AG08395 (cell line): ENCODE data around the gene APLP2.
A peak's percentile ranks its signal among the peaks of the same experiment; 100 is the strongest.
"Not testable (repeated sequence)": the region's sequence is repeated elsewhere in the genome, so short reads cannot be mapped to it uniquely, and the experiment has no call there.

Experiments used
- DNase-seq: peaks from one replicate; pipeline ENCODE4 v3.0.0; 2012; ENCODE audit warnings: mixed read lengths, low spot score

APLP2 gene

DNA sequence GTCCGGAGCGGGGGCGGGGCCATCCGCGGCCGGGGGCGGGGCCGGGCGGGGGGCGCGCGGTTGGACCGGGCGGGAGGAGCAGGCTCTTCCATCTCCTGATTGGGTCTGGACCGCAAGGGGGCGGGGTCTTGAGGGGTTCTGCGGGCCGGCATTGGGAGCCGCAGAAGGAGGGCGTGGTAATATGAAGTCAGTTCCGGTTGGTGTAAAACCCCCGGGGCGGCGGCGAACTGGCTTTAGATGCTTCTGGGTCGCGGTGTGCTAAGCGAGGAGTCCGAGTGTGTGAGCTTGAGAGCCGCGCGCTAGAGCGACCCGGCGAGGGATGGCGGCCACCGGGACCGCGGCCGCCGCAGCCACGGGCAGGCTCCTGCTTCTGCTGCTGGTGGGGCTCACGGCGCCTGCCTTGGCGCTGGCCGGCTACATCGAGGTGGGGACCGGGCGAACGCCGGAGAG is at the start of gene APLP2:
TSS of gene APLP2 (plus strand) at position 236 of the 450 bp plus-strand sequence. CDS start at position 320, 84 bp downstream.
- DNase-seq, result peak; percentile 97

DNA sequence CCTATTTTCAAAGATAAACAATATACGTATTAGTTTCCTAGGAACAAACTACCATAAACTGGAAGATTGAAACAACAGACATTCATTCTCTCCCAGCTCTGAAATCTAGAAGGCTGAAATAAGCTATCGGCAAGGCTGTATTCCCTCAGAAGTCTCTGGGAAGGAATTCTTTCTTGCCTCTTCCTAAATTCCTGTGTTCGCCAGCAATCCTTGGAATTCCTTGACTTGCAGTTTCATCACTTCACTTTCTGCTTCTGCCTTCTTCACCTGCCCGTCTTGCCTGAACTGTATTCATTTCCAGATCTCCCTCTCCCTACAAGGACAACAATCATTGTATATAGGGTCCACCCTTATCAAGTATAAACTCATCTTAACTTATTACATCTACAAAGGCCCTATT is 49.4 kb upstream of the APLP2 start:
- no peak for DNase-seq

DNA sequence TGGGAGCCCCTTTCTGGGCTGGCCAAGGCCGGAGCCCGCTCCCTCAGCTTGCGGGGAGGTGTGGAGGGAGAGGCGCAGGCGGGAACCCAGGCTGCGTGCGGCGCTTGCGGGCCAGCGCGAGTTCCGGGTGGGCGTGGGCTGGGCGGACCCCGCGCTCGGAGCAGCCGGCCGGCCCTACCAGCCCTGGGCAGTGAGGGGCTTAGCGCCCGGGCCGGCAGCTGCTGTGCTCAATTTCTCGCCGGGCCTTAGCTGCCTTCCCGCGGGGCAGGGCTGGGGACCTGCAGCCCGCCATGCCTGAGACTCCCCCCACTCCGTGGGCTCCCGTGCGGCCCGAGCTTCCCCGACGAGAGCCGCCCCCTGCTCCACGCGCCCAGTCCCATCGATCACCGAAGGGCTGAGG is 48.1 kb upstream of the APLP2 start:
- not testable (repeated sequence) for DNase-seq

DNA sequence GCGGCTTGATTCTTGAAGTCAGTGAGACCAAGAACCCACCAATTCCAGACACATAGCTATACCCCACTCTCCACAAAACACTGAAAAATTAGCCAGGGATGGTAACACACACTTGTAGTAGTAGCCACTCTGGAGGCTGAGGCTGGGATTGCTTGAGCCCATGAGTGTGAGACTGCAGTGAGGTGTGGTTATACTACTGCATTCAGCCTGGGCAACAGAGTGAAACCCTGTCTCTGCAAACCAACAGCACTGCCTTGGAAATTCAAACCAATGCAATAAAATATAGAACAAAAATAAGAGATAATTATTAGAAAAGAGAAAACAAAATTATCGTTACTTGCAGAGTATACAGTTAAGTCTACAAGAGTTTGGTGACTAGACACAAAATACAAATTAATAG is 46.9 kb upstream of the APLP2 start:
- DNase-seq, result no peak

DNA sequence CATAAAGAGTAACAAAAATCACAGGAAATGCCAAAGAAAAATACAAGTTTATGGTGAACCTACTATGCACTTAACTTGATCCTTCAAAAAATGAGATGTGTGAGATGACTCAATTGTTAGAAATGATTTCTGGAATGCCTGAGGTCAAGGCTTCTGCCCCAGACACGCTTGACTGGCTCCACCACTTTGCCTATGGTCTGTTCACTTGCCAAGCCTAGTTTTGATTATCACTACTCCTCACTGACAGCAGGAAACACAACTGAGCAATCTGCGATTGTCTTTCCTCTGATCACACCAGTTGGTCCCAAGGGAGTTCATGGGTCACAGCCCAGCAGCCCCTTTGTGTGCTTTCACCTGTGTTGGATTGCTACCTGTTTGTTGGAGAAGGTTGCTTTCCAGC is 46.5 kb upstream of the APLP2 start:
- DNase-seq, result peak; percentile 82

DNA sequence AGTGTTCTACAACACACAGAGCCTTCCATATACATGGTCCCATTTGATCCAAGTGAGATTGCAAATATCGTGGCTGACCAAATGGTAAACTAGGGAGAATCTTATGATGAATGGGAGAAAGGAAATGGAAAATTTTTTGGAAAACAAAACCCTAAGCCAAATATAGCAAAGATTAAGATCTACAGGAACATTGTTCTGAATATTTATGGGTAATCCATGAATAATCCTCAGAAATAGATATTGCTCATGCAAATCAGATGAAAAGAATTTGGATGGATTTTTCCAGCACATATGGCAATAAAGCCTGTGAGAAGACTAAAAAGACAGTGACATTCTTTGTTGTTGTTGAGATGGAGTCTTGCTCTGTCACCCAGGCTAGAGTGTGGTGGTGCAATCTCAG is 45.3 kb upstream of the APLP2 start:
- DNase-seq, result peak; percentile 56

DNA sequence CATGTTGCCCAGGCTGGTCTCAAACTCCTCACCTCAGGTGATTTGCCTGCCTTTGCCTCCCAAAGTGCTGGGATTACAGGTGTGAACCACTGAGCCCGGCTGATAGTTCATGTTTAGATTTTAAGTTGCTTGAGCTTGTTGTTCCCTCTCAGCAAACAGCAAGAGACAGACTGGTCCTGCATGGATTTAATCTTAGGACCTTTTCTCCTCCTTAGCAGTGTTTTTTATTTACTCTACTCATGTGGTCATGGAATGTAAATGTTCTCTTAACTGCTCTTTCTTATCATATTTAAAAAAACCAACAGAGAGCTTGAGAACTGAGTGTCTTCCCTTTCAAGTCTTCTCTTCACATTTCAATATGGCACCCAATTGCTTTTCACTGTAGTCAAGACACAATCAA is 44.3 kb upstream of the APLP2 start:
- no peak for DNase-seq

DNA sequence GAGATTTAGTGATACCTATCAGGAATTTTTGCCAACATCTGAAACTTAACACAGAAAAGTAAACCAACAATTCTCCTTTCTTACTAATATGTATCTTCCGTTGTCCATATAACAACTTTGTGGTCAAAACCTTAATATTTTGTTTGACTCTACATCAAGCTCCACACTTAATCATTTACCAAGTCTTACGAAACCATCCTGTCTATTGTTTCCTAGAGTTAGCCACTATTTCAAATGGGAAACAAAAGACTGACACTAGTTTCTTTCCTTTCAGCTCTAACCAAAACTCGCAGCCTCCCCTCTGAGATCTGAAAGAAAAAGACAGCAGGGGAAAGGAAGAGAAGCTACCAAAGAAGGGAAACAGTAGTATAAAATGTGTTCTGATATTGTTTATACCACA is 40.6 kb upstream of the APLP2 start:
- no peak for DNase-seq

DNA sequence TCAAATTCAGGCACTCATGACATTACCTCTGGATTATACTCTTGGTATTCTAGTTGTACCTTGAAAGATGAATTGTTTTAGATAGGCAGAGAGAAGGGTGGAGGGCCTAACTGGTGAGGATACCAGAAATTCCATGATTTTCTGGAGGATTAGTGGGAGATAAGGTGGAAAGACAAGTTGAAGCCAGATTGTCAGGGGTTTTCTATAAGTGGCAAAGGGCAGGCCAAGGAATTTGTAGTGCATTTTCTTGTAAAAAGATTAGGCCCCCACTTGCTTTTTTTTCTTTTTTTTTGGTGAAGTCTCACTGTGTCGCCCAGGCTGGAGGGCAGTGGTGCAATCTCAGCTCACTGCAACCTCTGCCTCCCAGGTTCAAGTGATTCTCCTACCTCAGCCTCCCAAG is 38.6 kb upstream of the APLP2 start:
- no peak for DNase-seq

DNA sequence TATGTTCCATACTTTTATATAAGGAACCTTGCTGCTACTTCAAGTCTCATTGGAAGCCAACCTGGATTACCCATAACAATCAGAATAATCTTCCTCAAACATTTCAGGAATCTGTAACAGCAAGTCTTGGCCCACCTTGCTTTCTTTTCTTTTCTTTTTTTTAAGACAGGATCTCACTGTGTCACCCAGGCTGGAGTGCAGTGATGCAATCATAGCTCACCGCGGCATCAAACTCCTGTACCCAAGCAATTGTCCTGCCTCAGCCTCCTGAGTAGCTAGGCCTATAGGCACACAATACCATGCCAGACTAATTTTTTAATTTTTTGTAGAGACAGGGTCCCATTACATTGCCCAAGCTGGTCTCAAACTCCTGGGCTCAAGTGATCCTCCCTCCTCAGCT is 37.7 kb upstream of the APLP2 start:
- no peak for DNase-seq

DNA sequence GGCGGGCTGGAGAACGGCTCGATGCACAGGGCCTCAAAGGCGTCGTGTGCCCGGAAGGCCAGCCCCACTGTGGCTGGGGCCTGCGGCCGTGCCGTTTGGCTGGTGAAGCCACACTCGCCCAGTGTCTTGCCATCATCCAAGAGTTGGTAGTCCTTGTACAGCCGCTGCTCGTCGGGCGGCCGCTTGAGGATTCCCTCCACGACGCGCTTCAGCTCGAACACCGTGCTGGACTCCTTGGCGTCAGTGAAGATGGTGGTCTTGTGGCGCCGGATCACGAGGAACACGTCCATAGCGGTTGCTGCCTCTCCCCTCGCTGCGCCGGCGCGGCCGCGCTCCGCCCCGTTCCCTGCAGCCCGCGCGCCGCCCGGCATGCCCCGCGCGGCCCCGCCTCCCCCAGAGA is 36.8 kb upstream of the APLP2 start:
- DNase-seq, result no peak

DNA sequence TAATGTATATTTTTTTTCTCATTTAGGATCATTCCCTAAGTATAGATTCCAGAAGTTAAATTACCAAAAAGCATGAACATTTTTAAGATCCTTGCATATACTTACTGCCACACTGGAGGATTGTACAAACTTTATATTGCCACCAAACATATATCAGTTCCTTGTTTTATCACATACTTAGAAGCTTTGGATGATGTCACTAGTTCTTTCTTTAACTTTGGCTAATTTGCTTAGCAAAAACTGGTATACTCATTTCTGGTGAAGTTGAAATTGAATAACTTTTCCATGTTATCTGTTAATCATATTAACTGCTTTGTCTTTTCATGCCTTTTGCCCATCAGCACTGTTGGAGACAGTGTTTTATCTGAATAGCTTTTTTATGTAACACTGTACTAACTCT is 35.5 kb upstream of the APLP2 start:
- DNase-seq, result no peak

DNA sequence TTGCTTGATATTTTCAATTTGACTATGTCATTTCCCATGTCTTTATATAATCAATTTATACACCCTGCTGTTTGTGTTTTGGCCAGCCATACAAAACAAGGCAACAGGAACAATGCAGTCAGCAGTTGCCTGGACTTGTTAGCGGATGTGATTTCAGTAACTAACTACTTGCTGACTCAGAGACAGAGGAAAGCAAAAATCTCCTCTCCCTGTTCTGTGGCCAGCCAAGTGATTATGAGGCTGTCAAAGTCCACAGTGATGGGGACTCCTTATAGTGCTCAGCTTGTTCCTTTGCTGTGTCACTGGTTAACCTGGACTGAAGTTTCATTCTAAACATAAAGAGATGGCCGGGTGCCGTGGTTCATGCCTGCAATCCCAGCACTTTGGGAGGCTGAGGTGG is 32.6 kb upstream of the APLP2 start:
- DNase-seq, result peak; percentile 89

DNA sequence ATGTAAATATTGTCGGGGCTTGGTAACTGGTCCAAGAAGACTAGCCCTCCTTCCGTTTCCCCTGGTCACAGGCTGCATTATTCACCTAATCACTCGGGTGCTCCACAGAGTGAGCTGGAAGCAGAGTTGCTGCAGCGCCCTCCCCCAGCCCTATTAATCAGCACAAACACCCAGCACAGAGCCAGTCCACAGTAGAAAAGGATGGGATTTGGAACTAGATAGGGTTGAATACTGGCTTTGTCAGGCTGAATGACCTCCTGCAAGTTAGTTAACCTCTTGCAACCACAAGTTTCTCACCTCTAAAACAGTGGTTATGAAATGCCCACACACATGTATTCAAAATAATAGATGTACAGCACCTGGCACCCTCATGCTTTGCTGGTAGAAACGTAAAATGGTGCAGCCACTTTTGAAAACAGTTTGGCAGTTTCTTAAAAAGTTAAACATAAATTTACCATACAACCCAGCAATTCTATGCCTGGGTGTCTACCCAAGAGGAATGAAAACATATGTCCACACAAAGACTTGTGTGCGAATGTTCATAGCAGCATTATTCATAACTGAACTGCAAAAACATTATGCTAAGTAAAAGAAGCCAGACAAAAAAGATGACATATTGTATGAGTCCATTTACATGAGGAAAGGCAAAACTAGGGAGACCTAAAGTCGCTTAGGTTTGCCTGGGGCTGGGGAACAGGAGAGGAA is 31.7 kb upstream of the APLP2 start:
- peak; percentile 28 for DNase-seq

DNA sequence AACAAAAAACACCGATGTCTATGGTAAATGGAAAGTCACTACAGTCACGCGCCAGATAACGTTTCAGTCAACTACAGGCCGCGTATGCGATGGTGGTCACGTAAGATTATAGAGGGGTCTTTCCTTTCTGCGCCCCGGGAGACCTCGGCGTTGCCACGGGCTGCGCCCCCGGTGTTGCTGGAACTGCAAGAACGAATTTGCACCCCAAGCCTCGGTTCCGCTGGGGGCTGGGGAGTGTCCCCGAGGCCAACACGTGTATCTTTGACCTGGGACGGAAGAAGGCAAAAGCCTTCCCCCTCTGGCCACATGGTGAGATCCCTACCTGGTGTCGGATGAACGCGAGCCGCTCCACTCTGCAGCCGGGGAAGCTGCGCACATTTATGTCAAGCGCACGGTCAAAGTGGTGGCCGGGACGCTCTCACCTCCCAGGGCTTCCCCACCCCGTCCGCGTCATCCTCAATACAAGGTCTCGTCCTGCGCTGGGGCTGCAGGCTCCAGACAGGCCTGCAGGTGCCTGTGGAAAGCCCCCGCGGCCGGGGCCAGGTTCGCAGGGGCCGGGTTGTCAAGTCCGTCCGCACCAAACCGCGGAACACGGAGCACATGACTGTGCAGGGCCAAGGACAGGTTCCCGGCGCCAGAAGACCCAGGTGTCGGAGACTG is 29.3 kb upstream of the APLP2 start:
- DNase-seq, result no peak

DNA sequence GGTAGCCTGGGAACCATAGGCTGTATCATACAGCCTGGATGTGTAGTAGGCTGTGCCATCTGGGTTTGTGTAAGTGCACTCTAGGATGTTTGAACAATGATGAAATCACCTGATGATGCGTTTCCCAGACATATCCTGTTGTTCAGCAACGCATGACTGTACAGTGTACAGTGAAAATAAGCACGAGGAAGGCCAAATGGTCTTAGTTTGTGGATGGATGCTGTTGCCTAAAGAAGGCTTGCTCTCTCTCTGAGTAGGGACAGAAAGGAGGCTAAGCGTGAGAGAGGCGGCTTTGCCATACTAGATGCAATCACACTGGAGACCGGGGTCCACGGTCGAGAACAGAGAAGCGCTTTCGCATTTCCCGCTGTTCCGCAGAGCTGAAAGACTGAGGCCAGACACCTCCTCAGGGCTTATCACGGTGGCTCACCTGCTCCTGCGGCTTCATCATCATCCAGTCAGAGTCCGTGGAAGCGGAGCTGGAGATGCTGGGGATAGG is 27.6 kb upstream of the APLP2 start:
- peak; percentile 83 for DNase-seq

DNA sequence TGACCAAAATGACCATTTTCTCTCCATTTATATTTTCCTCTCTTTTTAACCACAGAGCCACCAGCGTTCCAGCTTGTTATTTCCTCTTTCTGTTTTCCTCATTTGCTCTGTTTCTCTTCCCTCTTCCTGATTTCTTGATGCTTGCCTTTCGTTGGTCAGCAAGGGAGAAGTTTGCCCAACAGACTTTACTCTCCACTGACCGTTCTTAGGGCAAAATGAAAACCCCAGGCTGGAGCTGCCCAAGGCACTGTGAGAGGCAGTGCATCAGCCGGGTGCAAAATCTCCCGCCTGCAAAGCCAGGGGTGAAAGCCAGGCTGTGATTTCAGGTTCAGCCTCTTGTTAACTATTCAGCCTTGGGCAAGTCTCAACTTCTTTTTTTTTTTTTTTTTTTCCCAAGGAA is 26.1 kb upstream of the APLP2 start:
- DNase-seq, result no peak

DNA sequence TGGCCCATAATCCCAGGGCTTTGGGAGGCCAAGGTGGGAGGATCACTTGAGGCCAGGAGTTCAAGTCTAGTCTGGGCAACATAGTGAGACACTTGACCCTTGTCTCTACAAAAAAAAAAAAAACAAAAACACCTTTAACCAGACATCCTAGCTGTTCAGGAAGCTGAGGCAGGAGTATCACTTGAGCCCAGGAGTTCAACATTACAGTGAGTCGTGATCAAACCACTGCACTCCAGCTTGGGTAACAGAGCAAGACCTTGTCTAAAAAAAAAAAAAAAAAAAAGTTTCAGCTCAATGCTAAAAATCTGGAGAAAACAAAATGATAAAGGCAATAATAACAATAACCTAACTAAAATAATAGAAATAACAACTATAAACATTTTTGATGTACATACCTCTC is 22.6 kb upstream of the APLP2 start:
- no peak for DNase-seq

DNA sequence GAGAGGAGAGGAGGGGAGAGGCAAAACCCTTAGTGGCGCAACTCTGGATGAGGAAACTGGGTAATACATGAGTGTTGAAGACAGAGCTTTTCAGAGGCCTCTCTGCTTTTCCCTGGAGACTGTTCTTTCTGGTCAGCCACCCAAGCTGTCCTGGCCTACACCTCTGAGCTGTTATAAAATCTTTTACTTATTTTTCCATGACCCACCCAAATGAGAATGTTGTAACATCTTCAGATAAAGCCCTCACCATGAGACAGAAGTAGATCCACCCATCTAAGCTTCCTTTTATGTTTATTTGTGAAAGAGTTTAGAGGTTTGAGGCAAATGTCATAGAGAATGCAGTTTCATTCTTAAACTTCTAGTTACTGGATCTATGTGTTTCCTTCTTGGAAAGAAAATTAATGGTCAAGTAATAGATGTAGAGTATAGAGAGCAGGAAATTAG is 20.3 kb upstream of the APLP2 start:
- no peak for DNase-seq

DNA sequence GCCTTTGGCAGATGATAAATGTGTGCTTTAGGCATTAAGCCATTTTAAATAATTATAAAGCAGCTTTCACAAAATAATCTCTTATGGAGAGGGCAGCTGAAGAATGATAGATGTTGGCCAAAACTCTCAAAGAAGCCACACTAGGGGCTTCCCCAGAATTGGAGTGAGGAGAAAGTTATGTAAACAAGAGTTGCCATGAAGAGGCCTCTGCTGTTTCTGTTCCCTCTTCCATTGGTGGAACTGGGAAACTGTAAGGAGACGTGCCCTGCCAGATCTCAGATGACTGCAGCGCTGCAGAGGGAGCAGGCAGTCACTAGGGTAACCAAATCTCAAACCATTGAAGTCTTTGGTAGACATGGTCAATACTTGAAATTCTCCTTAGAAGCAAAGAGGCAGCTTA is 19.4 kb upstream of the APLP2 start:
- DNase-seq, result no peak

DNA sequence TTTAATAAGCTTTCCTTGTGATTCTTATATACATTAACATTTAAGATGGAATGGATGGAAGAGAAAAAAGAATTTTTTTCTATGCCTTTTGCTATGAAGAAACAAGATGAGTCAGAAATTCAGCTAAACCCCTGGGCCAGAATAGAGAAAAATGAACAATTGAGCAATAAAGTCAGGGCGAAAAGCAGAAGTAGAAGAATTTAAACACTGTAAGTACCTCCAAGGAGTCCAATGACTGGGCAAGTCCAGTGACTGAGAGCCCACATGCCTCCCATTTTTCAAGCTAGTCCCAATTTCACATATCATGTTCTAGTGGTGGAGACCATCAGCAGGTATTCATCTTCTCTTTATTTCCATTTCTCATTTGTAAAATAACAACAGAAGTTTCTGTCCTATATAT is 18.6 kb upstream of the APLP2 start:
- peak; percentile 36 for DNase-seq

DNA sequence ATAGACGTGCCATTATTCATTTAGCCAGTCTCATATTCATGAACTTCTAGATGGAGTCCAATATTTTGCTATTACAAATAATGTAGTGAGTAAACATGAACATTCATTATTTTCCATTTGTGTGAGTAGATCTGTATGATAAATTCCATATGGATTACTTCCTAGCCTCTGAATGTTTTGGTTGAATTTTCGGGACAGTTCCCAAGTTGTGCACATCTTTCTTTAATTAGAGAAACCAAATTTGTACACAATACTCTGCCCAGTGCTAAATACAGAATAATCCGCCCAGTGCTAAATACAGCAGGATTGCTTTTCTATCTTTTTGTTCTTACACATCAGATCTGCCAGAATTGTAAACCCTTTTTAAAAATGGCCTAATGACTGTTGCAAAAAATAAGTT is 17.1 kb upstream of the APLP2 start:
- DNase-seq, result peak; percentile 49

DNA sequence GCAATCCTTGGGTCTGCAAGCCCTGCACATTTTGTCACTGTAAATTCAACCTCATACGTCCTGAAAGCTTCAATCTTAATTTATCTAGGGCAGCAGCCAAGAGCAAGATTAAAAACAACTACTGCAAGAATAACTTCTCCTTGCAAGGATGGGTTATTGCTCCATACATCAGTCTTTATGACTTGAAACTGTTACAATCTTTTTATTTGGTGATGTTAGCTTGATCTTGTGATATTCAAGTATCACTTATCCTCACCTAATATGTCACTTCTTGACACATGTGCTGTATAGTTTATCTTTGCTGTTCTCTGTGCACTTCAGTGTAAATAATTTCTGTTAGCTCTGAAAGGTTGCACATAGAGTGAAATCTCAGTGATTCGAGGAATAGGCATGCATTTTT is 14.7 kb upstream of the APLP2 start:
- no peak for DNase-seq

DNA sequence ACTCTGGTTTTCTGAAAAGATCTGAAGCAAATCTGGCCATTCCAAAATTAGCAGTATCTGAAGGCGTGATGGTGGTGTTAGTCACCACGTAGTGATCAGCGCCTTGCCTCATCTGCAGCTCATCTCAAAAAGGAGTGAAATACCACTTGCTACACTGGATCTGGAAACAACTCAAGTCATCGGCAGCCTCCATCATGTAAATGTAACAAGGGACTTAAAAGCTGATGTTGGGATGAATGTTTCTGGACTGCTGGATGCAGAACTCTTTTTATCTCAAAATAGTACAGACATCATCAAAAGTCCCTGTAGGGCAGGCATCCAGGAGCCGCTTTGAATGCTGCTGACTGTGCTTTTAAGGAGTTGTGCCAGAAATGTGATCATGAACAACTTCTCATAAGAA is 14.1 kb upstream of the APLP2 start:
- peak; percentile 62 for DNase-seq
